COLO829 (cell line): ENCODE data around the gene ATG7.

Source experiments
- DNase-seq: peaks from one replicate; pipeline ENCODE4 v3.0.0; 2012; ENCODE audit warnings: low spot score

The ATG7 gene, protein sequence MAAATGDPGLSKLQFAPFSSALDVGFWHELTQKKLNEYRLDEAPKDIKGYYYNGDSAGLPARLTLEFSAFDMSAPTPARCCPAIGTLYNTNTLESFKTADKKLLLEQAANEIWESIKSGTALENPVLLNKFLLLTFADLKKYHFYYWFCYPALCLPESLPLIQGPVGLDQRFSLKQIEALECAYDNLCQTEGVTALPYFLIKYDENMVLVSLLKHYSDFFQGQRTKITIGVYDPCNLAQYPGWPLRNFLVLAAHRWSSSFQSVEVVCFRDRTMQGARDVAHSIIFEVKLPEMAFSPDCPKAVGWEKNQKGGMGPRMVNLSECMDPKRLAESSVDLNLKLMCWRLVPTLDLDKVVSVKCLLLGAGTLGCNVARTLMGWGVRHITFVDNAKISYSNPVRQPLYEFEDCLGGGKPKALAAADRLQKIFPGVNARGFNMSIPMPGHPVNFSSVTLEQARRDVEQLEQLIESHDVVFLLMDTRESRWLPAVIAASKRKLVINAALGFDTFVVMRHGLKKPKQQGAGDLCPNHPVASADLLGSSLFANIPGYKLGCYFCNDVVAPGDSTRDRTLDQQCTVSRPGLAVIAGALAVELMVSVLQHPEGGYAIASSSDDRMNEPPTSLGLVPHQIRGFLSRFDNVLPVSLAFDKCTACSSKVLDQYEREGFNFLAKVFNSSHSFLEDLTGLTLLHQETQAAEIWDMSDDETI

DNA sequence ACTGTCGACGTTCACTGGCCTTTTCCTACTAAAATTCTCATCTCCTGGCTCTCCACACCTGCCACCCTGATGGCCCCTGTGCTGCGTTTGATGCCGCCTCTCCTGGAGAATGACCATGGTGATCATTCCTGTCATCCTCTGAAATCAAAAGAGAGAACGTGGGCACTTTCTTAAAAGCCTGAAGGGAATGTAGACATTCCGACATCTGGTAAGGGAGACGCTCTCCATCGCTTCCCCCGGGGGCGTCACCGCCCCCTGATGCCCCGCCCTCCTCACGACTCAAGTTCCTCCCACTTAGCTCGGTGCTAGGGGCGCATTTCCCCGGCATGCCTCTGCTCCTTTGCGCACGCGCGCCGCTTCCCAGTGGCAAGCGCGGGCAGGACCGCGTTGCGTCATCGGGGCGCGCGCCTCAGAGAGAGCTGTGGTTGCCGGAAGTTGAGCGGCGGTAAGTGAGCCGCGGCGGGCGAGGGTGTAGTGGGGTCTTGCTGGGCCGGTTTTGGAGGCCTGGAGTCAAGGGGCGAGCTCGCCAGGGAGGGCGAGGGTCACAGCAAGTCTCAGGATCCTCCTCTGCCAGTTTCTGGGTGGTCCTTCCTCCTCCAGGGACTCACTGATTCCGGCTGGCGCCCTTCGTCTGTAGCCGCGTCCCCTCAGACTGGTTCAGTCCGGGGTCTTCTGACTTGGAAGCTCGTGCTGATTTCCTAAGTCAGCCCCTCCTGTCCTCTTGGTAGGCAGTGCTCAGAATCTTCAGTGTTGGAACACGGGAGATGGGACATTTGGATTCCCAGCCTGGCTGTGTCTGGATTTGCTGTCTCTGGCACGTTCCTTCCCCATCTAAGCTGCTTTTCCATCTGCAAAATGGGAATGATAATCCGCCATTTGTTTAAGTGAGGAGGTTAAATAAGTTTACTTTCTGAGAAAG is at the start of gene ATG7:
ATG7 (plus strand) TSS at position 412 of the 919 bp plus-strand sequence. CDS start 26,299 bp downstream, outside the sequence.
- peak; percentile 93 for DNase-seq

DNA sequence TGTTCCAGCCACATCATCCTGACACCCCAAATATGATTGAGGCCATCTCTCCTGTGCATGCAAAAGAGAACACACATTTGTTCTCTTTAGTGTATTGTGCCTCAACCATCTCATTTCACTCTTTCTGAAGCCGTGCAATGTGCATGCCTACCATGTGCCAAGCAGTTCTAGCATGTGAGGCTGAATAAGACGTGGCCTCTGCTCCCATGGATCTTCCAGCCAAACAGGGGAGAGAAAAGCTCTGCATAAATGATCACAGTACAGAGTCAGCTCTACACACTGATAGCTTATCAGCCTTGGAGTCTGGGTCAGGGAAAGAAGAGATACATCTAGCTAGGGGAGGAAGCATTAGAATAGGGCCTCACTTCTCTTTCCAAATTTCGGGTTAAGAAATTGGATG is 48.2 kb upstream of the ATG7 start:
- DNase-seq, result no peak

DNA sequence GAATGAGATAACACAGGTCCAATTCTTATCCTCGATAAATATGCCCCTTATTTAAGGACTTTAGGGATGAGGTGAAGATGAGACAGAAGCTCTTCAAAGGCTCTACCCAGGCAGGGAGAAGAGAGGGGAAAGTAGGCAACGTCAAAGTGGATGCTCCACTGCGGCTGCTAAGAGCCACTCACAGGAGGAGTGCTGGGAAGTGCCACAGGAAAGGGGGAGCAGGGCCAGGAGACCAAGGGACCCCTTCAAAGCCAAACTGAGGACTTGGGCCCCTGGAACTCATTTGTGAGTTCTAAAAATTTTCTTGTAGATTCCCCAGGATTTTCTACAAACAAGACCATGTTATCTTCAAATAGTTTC is 47.3 kb upstream of the ATG7 start:
- DNase-seq, result no peak

DNA sequence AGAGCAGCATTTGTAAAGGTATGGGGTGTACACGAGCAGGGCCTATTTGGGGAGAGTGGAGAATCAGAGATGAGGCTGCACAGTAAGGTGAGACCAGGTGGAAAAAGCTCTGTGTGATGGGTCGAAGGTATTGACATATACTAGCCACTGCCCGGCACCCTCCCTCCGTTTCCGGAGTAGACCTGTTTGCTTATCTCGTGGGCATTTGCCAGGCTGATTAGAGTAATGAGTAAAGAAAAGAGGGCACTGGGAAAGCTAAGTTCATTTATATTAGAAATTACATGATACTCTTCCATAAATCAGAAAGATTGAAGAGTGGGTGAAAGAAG is 46.2 kb upstream of the ATG7 start:
- no peak for DNase-seq

DNA sequence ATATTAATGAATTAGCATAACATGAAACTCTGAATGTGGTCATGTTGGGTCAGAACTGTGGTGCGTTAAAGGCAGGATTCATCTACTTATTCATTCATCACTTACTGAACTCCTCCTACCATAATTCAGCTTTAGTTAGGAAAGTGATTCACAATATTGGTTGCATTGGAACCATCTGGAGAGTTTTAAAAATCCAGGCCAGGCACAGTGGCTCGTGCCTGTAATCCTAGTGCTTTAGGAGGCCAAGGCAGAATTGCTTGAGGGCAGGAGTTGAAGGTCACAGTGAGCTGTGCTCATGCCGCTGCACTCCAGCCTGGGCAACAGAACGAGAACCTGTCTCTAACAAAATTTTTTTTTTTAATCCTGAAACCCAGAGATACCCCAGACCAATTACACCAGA is 44.2 kb upstream of the ATG7 start:
- DNase-seq, result no peak

DNA sequence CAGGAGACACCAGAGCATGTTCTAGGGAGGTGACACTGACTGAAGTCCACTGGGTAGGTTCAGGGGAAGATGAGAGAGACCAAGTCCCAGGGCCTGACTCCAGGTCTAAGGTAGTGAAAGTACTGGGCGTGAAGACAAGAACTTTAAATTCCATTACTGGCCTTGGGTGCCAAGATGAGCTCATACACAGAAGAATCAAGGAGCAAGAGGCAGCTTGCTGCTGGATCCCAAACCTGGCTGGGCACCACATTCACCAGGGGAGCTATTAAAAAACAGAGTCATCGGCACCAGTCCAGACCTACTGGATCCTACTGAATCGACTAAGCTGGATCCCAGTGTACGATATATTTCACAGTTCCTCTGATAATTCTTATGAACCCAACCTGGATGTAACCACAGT is 42.1 kb upstream of the ATG7 start:
- DNase-seq, result no peak

DNA sequence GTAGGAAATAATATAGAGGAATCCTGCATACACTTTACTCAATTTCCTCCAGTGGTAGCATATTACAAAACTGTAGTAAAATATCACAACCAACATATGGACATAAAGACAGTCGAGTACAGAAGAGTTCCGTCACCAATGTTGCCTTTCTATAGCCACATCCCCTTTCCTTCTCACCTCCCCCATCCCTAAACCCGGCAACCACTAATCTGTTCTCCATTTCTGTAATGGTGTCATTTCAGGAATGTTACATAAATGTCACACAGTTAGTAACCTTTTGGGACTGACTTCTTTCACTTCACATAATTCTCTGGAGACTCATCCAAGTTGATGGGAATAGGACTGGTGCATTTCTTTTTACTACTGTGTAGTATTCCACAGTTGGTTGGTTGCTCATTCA is 41.4 kb upstream of the ATG7 start:
- DNase-seq, result no peak

DNA sequence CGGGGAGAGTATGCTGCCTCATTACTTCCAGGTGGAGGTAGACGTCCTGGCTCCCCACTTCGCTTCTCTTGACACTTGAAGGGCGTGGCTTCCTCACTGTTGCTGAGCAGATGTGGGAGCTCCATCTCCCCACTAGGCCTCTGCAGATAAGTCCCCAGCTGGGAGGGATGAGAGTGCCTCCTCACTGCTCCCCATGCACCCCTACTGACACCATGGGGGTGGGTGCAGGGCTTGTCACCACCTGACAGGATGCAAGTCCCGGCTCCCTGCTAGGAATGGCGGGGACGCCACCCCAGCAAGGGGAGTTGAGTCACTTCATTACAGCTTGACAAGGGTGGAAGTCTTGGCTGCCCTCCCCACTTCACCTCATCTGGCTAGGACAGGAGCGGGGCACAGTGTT is 36.8 kb upstream of the ATG7 start:
- no peak for DNase-seq

DNA sequence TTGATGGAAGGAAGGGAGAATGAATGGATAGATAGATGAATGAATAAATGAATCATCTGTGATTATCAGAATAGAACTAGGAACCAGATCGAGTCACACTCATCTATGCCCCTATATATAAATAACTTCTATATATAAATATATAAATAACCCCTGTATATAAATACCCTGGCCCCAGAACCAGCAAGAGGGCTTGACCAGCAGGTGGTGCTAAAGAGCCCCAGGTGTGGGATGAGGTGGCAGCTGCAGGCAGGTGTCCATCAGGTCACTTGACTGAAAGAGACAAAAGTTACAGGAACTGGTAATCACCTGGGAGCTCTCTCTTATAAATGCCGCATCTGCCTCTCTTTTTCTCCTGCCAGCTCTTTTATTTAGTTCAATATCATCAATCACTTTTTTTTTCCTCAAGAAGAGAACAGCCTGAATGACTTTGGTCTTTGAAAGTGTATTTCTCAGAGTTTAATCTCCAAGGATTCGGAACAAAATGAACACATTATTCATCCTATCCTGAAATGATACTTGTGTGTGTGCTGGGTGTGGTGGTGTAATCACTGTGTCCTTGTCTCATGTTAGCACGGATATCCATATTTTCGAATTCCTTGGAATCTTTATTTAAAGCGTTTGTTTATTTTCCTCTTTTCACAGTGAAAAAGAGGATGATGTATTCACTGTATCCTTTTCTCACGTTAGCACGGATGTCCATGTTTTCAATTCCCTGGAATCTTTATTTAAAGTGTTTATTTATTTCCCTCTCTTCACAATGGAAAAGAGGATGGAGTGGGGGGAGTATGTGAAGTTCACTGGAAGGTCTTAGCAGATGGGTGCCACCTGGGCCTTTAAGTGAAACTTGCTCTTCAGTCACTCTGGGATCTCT is 35.4 kb upstream of the ATG7 start:
- DNase-seq, result no peak

DNA sequence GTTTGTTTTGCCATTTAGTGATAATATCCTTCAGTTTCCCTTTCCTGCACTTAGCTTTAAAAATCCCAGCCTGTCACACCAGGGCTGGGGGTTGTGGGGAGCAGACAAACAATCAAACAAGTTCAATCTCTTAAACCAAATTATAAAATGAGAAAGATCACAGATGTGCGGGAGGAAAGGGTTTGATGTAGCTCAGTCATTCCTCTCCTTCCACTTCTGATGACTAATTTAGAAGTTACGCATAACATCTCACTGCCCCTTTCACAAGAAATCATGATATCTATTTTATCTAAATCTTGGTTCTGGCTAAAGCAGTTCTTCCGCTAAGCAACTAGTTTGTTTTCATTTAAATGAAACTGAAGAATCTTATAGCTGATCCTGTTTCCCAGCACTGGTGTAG is 34.1 kb upstream of the ATG7 start:
- no peak for DNase-seq

DNA sequence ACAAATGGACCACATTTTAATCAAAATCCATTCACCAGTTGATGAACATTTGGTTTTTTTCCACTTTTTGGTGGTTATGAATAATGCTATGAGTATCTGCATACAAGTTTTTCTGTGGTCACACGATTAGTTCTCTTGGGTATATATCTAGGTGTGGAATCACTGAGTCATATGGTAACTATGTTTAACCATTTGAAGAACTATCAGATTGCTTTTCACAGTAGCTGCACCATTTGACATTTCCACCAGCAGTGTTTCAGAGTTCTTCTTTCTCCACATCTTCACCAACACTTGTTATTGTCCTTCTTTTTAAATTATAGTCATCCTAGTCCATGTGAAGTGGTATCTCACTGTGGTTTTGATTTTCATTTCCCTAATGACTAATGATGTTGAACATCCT is 33.3 kb upstream of the ATG7 start:
- DNase-seq, result no peak

DNA sequence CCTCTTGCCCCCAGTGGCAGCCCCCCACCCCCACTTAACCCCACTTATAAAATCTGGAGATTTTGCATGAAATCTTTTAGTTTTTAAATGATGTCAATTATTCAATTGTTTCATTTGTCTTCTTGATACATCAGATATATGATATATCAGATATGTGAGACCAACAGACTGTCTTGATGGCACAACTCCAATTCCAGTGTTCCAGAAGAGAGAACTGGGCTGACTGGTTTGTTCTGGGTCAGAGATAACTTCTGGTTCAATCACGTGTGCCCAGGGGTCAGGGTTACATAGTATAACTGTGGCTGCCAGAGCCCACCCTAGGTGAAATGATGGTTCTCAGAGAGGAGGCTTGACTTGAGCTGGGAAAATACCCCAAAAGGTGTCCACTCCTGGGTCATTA is 32.4 kb upstream of the ATG7 start:
- no peak for DNase-seq

DNA sequence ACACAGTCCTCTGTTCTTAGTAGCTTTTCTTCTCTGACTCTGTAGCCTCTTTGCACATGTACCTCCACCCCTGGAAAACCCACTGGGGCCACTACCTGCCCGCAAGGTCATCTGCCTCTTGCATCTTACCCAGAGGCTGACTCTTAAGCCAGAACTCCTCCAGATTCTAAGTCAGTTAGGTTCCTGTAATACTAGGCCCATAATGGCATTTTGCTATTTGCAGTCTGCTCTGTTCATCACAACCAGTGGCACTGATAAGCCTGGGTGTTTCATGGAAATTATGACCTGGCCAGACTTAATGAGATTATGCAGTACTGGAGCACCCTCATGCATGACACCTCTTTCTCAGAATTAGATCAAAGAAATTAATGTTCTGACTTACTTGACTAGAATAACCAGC is 31.7 kb upstream of the ATG7 start:
- DNase-seq, result no peak

DNA sequence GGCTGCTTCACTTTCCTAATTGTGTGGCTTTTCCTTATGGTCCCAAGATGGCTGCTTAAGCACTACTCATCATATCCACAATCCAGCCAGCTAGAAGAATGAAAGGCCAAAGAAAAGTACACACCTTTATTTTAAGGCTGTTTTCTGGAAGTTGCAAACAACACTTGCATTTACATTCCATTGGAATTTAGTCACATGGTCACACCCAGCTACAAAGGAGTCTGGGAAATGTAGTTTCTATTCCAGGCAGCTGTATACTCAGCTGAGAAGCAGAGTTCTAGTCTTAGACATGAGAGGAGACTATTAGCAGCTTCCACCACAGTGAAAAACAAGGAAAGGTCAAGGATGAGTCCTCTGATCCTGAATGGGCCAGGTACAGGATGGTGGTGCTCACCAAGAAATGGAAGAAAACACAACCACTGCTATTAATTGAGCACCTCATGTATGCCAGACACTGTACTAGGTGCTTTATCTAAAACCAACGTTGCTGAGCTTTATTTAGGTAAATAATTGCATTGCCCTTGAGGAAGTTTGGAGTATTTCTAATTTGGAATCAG is 28.0 kb upstream of the ATG7 start:
- DNase-seq, result no peak

DNA sequence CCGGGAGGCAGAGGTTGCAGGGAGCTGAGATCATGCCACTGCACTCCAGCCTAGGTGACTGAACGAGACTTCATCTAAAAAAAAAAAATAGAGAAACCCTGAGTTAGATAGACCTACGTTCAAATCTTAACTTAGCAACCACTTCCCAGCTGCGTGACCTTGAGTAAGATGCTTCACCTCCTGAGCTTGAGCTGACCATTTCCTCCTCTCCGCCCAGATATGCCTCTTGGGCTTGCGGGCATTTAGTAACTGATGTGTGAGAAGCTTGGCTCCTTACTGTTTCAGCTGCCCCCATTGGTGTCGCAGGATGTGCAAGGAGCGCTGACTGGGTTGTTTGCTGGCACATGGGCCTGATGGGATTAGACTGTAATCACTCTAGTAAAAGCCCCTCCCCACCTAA is 26.9 kb upstream of the ATG7 start:
- DNase-seq, result no peak

DNA sequence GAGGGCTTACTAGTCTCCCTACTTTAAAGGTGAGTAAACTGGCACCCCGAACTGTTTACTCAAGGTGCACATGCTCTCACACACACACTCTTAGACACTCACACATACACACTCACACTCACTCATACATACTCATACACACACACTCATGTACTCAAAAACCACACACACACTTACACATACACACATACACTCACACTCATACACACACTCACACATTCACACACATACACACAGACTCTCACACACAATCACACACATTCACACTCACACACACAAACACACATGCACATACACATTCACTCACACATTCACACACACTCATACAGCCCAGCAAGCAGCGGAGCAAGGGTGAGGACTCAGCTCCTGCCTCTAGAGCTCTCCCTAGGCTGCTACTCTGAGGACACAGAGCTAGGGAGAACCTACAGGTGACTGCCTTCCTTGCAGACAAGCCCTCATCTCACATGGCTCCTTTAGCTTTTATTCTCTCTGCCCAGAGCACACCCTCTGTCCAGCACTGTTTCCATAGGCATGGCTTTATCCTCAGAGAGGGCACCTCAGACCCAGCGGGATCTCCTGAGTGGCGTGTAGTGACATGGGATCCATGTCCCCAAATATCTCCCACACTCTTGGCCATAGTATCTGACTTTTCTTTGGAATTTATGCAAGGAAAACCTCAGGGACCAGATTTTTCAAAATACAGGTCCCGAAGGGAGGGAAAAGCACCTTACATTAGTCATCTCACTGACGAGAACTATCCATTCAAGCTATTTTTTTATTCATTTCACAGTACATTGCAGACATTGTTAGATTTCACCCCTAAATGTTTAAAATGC is 26.2 kb upstream of the ATG7 start:
- no peak for DNase-seq

DNA sequence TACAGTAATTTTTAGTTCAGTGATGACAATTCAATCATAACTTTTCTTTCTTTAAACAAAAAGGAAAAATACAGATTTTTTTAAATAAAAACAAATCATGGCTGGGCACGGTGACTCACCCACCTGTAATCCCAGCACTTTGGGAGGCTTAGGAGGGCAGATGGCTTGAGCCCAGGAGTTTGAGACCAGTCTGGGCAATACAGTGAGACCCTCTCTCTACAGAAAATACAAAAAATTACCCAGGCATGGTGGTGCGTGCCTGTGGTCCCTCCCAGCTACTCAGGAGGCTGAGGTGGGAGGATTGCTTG is 25.6 kb upstream of the ATG7 start:
- DNase-seq, result no peak

DNA sequence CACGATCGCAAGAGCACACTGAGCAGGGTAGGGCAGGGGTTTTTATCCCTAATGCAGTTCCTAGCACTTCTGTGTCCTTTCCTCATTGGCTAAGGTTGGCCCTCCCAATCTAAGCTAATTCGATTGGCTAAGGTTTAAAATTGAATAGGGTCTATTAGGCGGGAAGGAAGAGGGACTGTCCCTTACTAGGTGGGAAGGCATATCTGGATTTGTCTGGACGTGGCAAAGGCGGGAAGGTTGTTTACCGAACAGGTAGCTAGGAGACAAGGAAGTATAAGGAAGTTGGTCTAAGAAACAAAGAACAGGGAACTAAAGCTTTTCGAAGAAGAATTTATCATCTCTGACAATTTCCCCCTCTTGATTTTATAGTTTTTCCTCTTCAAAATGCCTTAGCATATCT is 24.8 kb upstream of the ATG7 start:
- no peak for DNase-seq

DNA sequence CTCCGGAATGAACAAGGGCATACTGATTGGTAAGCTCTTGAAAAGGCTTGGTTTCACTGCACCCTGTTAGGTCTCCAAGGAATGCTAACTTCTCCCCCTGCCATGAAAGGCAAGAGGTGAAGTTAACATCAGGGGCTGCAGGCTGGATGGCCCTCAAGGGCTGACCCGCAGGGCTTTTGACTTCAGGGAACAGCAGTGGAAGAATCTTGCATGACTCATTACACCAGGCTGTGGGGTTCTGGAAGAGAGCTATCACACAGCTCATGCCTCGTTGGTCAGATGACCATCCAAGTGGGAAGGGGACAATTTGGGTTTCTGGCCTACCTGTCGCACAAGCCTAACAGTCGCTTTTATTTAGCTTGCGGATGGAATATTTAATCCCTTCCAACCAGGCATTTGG is 23.6 kb upstream of the ATG7 start:
- no peak for DNase-seq

DNA sequence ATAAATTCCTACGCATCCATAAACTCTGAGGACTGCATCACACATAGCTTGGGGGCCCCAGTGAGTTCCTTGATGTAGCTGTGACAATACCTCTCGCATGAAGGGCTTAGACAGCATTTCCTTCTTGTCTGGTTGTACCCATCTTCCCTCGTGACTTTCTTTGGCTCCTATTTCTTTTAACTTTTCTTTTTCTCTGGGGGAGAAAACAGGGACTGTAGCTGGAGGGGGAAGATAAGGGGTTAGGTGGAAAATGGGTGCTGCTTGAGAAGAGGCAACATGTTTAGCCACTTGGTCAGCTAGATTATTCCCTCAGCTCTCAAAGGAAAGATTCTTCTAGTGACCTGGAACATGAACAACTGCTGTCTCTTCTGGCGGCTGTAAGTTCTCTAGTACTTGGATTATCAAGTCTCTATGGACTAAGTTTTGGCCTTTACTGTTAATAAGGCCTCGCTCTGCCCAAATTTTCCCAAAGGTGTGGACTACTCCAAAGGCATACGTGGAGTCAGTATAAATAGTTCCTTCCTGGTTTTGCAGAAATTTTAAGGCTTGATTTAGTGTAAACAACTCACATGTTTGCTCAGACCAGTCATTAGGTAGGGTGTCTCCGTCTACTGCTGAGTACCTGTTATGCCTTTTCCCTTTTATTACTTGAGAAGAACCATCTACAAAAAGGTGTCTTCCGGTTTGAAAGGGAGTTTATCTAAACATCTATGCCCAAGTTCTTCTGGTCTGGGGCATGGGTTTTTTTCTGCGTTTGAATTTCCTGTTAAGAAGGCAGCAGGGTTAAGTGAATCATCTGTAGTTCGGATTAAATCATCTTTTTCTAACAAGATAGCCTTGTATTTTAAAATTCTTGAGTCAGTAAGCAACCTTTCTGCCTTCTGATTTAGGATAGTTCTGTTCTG is 21.0 kb upstream of the ATG7 start:
- no peak for DNase-seq
